HFFc6 (cell line): Measurements from ENCODE around the gene SCN1B. TPM values are rescaled to one million over a fixed set of nuclear protein-coding genes. Genes with fewer than 3 reads are reported as not detected.

Experiments used
- DNase-seq: peaks from one replicate; pipeline ENCODE4 v3.0.0-alpha.2; 2018
- H3K27ac Mint-ChIP-seq: 2 replicates; pipeline ENCODE4 v1.8.0; 2020; ENCODE audit warnings: mild to moderate bottlenecking, mixed read lengths
- H3K27me3 Mint-ChIP-seq: 2 replicates; pipeline ENCODE4 v1.8.0; 2021; ENCODE audit warnings: mild to moderate bottlenecking, moderate library complexity, mixed read lengths; ENCODE audit not compliant: insufficient read depth
- H3K36me3 Mint-ChIP-seq: 2 replicates; pipeline ENCODE4 v1.8.0; 2021; ENCODE audit warnings: low read depth, mixed read lengths
- H3K4me1 Mint-ChIP-seq: 2 replicates; pipeline ENCODE4 v1.8.0; 2020; ENCODE audit warnings: low read depth, mixed read lengths
- H3K4me3 Mint-ChIP-seq: 2 replicates; pipeline ENCODE4 v1.8.0; 2020; ENCODE audit warnings: mild to moderate bottlenecking, moderate library complexity, mixed read lengths
- H3K9me3 Mint-ChIP-seq: 2 replicates; pipeline ENCODE4 v1.8.0; 2020; ENCODE audit warnings: mild to moderate bottlenecking, mixed read lengths
- CTCF ChIP-seq: fragments of 200-600 bp; sonication (generic); IDR thresholded peaks from 2 replicates; pipeline ENCODE4 v1.5.0; 2021; ENCODE audit warnings: antibody characterized with exemption, mild to moderate bottlenecking
- long read RNA-seq: library from polyadenylated mRNA; unstranded; transcript quantifications from one replicate; pipeline ENCODE4 v2.0.0, GENCODE V29; 2019
- total RNA-seq, 6 experiments: library from RNA; stranded (reverse); fragmentation: NEBNext Ultra II Directional; extraction: Animal tissue kit (Norgen Biotek cat#: 25700); gene quantifications; 2 replicates in 1 of 6; 3 replicates in 5 of 6; pipeline ENCODE4 v1.2.3, GENCODE V29; 2021

SCN1B gene
- 10 to 100 TPM in 4 of 6 experiments, 1 to 10 TPM in 2; 6.8 to 14.2 (median 12.6) TPM for total RNA-seq
- long read RNA-seq, partial matches to known transcripts, result 0 of 1 reads
- long read RNA-seq, other reads (novel, unspliced or antisense), result 0 of 1 reads

GRCh38 chr19:35030257-35031071, at the start of gene SCN1B:
TSS of gene SCN1B (plus strand) at chr19:35030470. CDS start at chr19:35030821, 351 bp downstream.
- H3K27me3 Mint-ChIP-seq, result peaks cover 5% of the 10 kb centered on the region
- H3K27ac Mint-ChIP-seq, result peak within 1 kb of the TSS; percentile 15; the same call in 1 of the 2 replicates
- TF ChIP-seq CTCF, result no peak
- no peaks in the 10 kb centered on the region for H3K9me3 Mint-ChIP-seq
- peaks cover 9% of the 10 kb centered on the region for H3K4me1 Mint-ChIP-seq
- peaks cover 15% of the 10 kb centered on the region; the same call in 1 of the 2 replicates for H3K36me3 Mint-ChIP-seq
- H3K4me3 Mint-ChIP-seq, result peak within 1 kb of the TSS; percentile 90
- DNase-seq, result peak; percentile 26

GRCh38 chr19:34982275-34982674, 48.0 kb upstream of the SCN1B start:
- peaks cover 6% of the 10 kb centered on the region for H3K9me3 Mint-ChIP-seq
- H3K36me3 Mint-ChIP-seq, result no peaks in the 10 kb centered on the region
- peaks cover 9% of the 10 kb centered on the region; the same call in 1 of the 2 replicates for H3K4me1 Mint-ChIP-seq
- TF ChIP-seq CTCF, result no peak
- no peak for DNase-seq
- no peak overlapping the region for H3K4me3 Mint-ChIP-seq
- H3K27ac Mint-ChIP-seq, result no peak overlapping the region
- H3K27me3 Mint-ChIP-seq, result peaks cover 27% of the 10 kb centered on the region

GRCh38 chr19:34983786-34984185, 46.5 kb upstream of the SCN1B start:
- Mint-ChIP-seq H3K4me3 (no peak overlapping the region), H3K27ac (no peak overlapping the region), H3K4me1 (peaks cover 9% of the 10 kb centered on the region; the same call in 1 of the 2 replicates), H3K36me3 (no peaks in the 10 kb centered on the region), H3K27me3 (peaks cover 32% of the 10 kb centered on the region), H3K9me3 (0 out of 2 replicates have a peak, but pooled peaks cover 4% of the 10 kb centered on the region)
- no peak for DNase-seq
- TF ChIP-seq CTCF, result no peak

- H3K36me3 Mint-ChIP-seq, result no peaks in the 10 kb centered on the region
- H3K4me3 Mint-ChIP-seq, result no peak overlapping the region
- H3K9me3 Mint-ChIP-seq, result 0 out of 2 replicates have a peak, but pooled peaks cover 4% of the 10 kb centered on the region
- H3K27ac Mint-ChIP-seq, result no peak overlapping the region
- TF ChIP-seq CTCF, result no peak
- peaks cover 9% of the 10 kb centered on the region; the same call in 1 of the 2 replicates for H3K4me1 Mint-ChIP-seq
- no peak for DNase-seq
- H3K27me3 Mint-ChIP-seq, result peaks cover 27% of the 10 kb centered on the region
Observed at GRCh38 chr19:34984287-34984686, 46.0 kb upstream of the SCN1B start.

GRCh38 chr19:34985249-34986022, 44.8 kb upstream of the SCN1B start:
- no peak for DNase-seq
- no peak overlapping the region for H3K4me3 Mint-ChIP-seq
- H3K36me3 Mint-ChIP-seq, result no peaks in the 10 kb centered on the region
- H3K4me1 Mint-ChIP-seq, result peaks cover 9% of the 10 kb centered on the region; the same call in 1 of the 2 replicates
- H3K9me3 Mint-ChIP-seq, result 0 out of 2 replicates have a peak, but pooled peaks cover 4% of the 10 kb centered on the region
- H3K27ac Mint-ChIP-seq, result no peak overlapping the region
- no peak for TF ChIP-seq CTCF
- H3K27me3 Mint-ChIP-seq, result peaks cover 16% of the 10 kb centered on the region
